AML-193 (cell line): ENCODE results near the gene MACROD2.

Source experiments
- DNase-seq, 2 experiments: peaks; one replicate each; lab custom pipeline; 2025; lab: John Stamatoyannopoulos, UW

MACROD2 gene

GRCh38 chr20:14709439-14709838 lies 714.1 kb downstream of the MACROD2 start:
- DNase-seq = no peak

- DNase-seq = no peak
Measured at GRCh38 chr20:14710951-14711350, 715.6 kb downstream of the MACROD2 start.

- DNase-seq = no peak
Measured at GRCh38 chr20:14711652-14712051, 716.3 kb downstream of the MACROD2 start.

GRCh38 chr20:14712302-14712739 lies 717.0 kb downstream of the MACROD2 start:
- DNase-seq = no peak

GRCh38 chr20:14715400-14715799 lies 720.1 kb downstream of the MACROD2 start:
- DNase-seq = no peak

- DNase-seq = no peak
Measured at GRCh38 chr20:14716351-14716801, 721.1 kb downstream of the MACROD2 start.

- no peak for DNase-seq
Measured at GRCh38 chr20:14717134-14717999, 722.1 kb downstream of the MACROD2 start.

GRCh38 chr20:14720251-14720650 lies 724.9 kb downstream of the MACROD2 start:
- no peak for DNase-seq

GRCh38 chr20:14721926-14722452 lies 726.7 kb downstream of the MACROD2 start:
- no peak for DNase-seq

- DNase-seq = no peak
Measured at GRCh38 chr20:14723614-14724013, 728.3 kb downstream of the MACROD2 start.

- no peak for DNase-seq
Measured at GRCh38 chr20:14724036-14724435, 728.7 kb downstream of the MACROD2 start.

- no peak for DNase-seq
Measured at GRCh38 chr20:14724468-14724867, 729.2 kb downstream of the MACROD2 start.

- no peak for DNase-seq
Measured at GRCh38 chr20:14726591-14726990, 731.3 kb downstream of the MACROD2 start.

GRCh38 chr20:14727485-14728150 lies 732.3 kb downstream of the MACROD2 start:
- no peak for DNase-seq

GRCh38 chr20:14729390-14729789 lies 734.1 kb downstream of the MACROD2 start:
- no peak for DNase-seq

- no peak for DNase-seq
Measured at GRCh38 chr20:14732343-14732742, 737.0 kb downstream of the MACROD2 start.

- DNase-seq = no peak
Measured at GRCh38 chr20:14732996-14733395, 737.7 kb downstream of the MACROD2 start.

- no peak for DNase-seq
Measured at GRCh38 chr20:14740380-14740779, 745.1 kb downstream of the MACROD2 start.

- no peak for DNase-seq
Measured at GRCh38 chr20:14741616-14742015, 746.3 kb downstream of the MACROD2 start.

- no peak for DNase-seq
Measured at GRCh38 chr20:14744723-14745122, 749.4 kb downstream of the MACROD2 start.

GRCh38 chr20:14745830-14746229 lies 750.5 kb downstream of the MACROD2 start:
- no peak for DNase-seq

- no peak for DNase-seq
Measured at GRCh38 chr20:14751191-14751590, 755.9 kb downstream of the MACROD2 start.

GRCh38 chr20:14757728-14758127 lies 762.4 kb downstream of the MACROD2 start:
- DNase-seq = no peak
